Astrocyte (in vitro differentiated cells and primary cell): ENCODE data around the gene TRAPPC4. TPM values are rescaled to one million over a fixed set of nuclear protein-coding genes. Genes with fewer than 3 reads are reported as not detected.

Source experiments
- DNase-seq: peaks from one replicate; pipeline ENCODE4 v3.0.0-alpha.2; 2010; ENCODE audit warnings: low read depth
- FAIRE-seq: peaks from 2 replicates; lab custom pipeline; 2011; peaks lifted over from hg19 to GRCh38; lab: Jason Lieb, UNC
- H2AFZ ChIP-seq: 2 replicates; pipeline ENCODE4 v1.6.0; 2012; ENCODE audit warnings: low read depth, low read length, inconsistent platforms
- H3K27ac ChIP-seq: 2 replicates; pipeline ENCODE4 v1.5.1; 2011; ENCODE audit warnings: low read depth, low read length, inconsistent platforms
- H3K27me3 ChIP-seq: 2 replicates; pipeline ENCODE4 v1.6.0; 2011; ENCODE audit warnings: low read length, inconsistent platforms; ENCODE audit not compliant: insufficient read depth
- H3K36me3 ChIP-seq: 2 replicates; pipeline ENCODE4 v1.5.1; 2011; ENCODE audit warnings: low read length, inconsistent platforms; ENCODE audit not compliant: insufficient read depth
- H3K4me1 ChIP-seq: 2 replicates; pipeline ENCODE4 v1.5.1; 2011; ENCODE audit warnings: low read length, inconsistent platforms; ENCODE audit not compliant: insufficient read depth
- H3K4me2 ChIP-seq: 2 replicates; pipeline ENCODE4 v1.6.0; 2012; ENCODE audit warnings: low read length, inconsistent platforms
- H3K4me3 ChIP-seq: 2 replicates; pipeline ENCODE4 v1.5.1; 2011; ENCODE audit warnings: low read depth, mild to moderate bottlenecking, low read length, inconsistent platforms; ENCODE audit not compliant: insufficient read depth
- H3K79me2 ChIP-seq: 2 replicates; pipeline ENCODE4 v1.6.0; 2012; ENCODE audit warnings: mild to moderate bottlenecking, low read length, inconsistent platforms; ENCODE audit not compliant: insufficient read depth
- H3K9ac ChIP-seq: 2 replicates; pipeline ENCODE4 v1.6.0; 2012; ENCODE audit warnings: mild to moderate bottlenecking, low read length, inconsistent platforms
- H3K9me3 ChIP-seq: 2 replicates; pipeline ENCODE4 v1.5.1; 2012; ENCODE audit warnings: low read depth, mild to moderate bottlenecking, low read length, inconsistent platforms; ENCODE audit not compliant: insufficient read depth
- H4K20me1 ChIP-seq: 2 replicates; pipeline ENCODE4 v1.6.0; 2012; ENCODE audit warnings: low read length, inconsistent platforms; ENCODE audit not compliant: insufficient read depth
- H3K27ac Mint-ChIP-seq: one replicate; pipeline ENCODE4 v1.8.0; 2021; ENCODE audit warnings: mild to moderate bottlenecking, mixed read lengths; ENCODE audit not compliant: unreplicated experiment
- H3K27me3 Mint-ChIP-seq: one replicate; pipeline ENCODE4 v1.8.0; 2021; ENCODE audit warnings: low read depth, mixed read lengths; ENCODE audit not compliant: unreplicated experiment
- H3K36me3 Mint-ChIP-seq: one replicate; pipeline ENCODE4 v1.8.0; 2021; ENCODE audit warnings: low read depth, mixed read lengths; ENCODE audit not compliant: unreplicated experiment
- H3K4me1 Mint-ChIP-seq: one replicate; pipeline ENCODE4 v1.8.0; 2021; ENCODE audit warnings: low read depth, mixed read lengths; ENCODE audit not compliant: unreplicated experiment
- H3K4me3 Mint-ChIP-seq: one replicate; pipeline ENCODE4 v1.8.0; 2021; ENCODE audit warnings: mild to moderate bottlenecking, moderate library complexity, mixed read lengths; ENCODE audit not compliant: unreplicated experiment
- H3K9me3 Mint-ChIP-seq: one replicate; pipeline ENCODE4 v1.8.0; 2021; ENCODE audit warnings: mild to moderate bottlenecking, mixed read lengths; ENCODE audit not compliant: unreplicated experiment
- CTCF ChIP-seq: IDR thresholded peaks from 2 replicates; pipeline ENCODE4 v1.5.1; 2011; ENCODE audit warnings: low read depth, mild to moderate bottlenecking, inconsistent platforms, low read length, moderate library complexity; ENCODE audit not compliant: insufficient read depth
- EZH2 ChIP-seq: IDR thresholded peaks from 2 replicates; pipeline ENCODE4 v1.6.1; 2012; ENCODE audit warnings: mild to moderate bottlenecking, low read length, inconsistent platforms; ENCODE audit not compliant: insufficient read depth
- total RNA-seq: library from RNA; stranded (reverse); gene quantifications from 2 replicates; pipeline ENCODE4 v1.2.1, GENCODE V29; 2021

Gene TRAPPC4
- total RNA-seq, 1 donor from 2014 or later: 88.3 TPM

DNA sequence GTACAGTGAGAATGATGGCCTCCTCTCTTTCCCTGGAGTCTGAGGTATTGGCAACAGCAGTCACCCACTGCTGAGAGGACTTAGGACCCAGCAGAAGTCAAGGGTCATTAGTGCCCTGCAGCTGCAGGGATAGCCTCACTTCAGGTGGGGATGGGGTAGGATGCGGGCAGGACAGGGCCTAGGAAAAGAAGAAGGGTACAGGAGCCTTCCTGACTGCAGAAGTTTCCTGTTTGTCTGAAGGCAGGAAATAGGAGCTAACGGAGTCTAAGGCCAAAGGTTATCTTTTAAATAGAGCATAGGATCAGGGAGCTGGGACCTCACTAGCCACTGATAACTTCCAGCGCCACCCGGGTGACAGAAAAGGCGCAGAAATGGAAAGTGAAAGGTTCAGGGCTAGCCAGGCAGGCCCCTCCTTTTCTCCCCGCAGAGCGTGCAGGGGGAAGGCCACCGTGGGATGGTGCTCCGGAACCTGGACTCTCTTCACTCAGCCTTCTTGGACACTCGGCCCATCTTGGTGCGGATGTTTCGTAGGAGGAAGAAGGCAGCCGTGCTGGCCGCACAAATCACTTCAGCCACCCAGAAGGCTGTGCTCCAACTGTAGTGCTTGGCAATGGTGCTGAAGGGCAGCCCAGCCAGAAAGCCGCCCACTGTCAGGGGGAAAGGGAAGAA, 6.0 kb downstream of the TRAPPC4 start:
- Histone ChIP-seq H3K4me2 (no peak overlapping the region), H3K9me3 (no peaks in the 10 kb centered on the region), H3K27me3 (no peaks in the 10 kb centered on the region), H2AFZ (no peak overlapping the region), H3K79me2 (peaks cover 29% of the 10 kb centered on the region), H3K27ac (no peak overlapping the region), H3K9ac (no peak overlapping the region), H3K4me1 (peaks cover 10% of the 10 kb centered on the region), H3K4me3 (no peak overlapping the region), H4K20me1 (peaks cover 52% of the 10 kb centered on the region), H3K36me3 (peaks cover 12% of the 10 kb centered on the region)
- peaks cover 22% of the 10 kb centered on the region for H3K4me1 Mint-ChIP-seq
- H3K36me3 Mint-ChIP-seq: peaks cover 28% of the 10 kb centered on the region
- H3K27ac Mint-ChIP-seq: peak overlapping the region; percentile 58
- FAIRE-seq (no peak), DNase-seq (no peak)
- H3K27me3 Mint-ChIP-seq: no peaks in the 10 kb centered on the region
- TF ChIP-seq CTCF (no peak), EZH2 (no peak)
- peak overlapping the region; percentile 42 for H3K4me3 Mint-ChIP-seq
- no peaks in the 10 kb centered on the region for H3K9me3 Mint-ChIP-seq

- no peak overlapping the region for H3K9ac ChIP-seq
Observed at GRCh38 chr11:119025099-119025473, 6.5 kb downstream of the TRAPPC4 start.

More at GRCh38 chr11:119025099-119025473, 6.5 kb downstream of the TRAPPC4 start:
- H3K27ac Mint-ChIP-seq: no peak overlapping the region
- H3K4me1 ChIP-seq: peaks cover 11% of the 10 kb centered on the region
- peaks cover 21% of the 10 kb centered on the region for H3K4me1 Mint-ChIP-seq
- H3K36me3 ChIP-seq: peaks cover 12% of the 10 kb centered on the region
- no peaks in the 10 kb centered on the region for H3K9me3 Mint-ChIP-seq
- no peak for DNase-seq
- peaks cover 28% of the 10 kb centered on the region for H3K36me3 Mint-ChIP-seq
- H3K27me3 ChIP-seq: no peaks in the 10 kb centered on the region
- H3K4me2 ChIP-seq: no peak overlapping the region
- TF ChIP-seq EZH2 (no peak), CTCF (no peak)
- no peaks in the 10 kb centered on the region for H3K9me3 ChIP-seq
- H3K4me3 ChIP-seq: no peak overlapping the region
- no peak for FAIRE-seq
- no peak overlapping the region for H2AFZ ChIP-seq
- H3K79me2 ChIP-seq: peaks cover 24% of the 10 kb centered on the region
- no peaks in the 10 kb centered on the region for H3K27me3 Mint-ChIP-seq
- H4K20me1 ChIP-seq: peaks cover 46% of the 10 kb centered on the region
- H3K27ac ChIP-seq: no peak overlapping the region
- H3K4me3 Mint-ChIP-seq: peak overlapping the region; percentile 42
